Keratinocyte (primary cell): ENCODE results near the gene LAPTM5. TPM values are rescaled to one million over a fixed set of nuclear protein-coding genes. Genes with fewer than 3 reads are reported as not detected.
A peak's percentile ranks its signal among the peaks of the same experiment; 100 is the strongest.

Source experiments
- DNase-seq: peaks from one replicate; pipeline ENCODE4 v3.0.0-alpha.2; 2011; ENCODE audit warnings: low read depth, missing footprints, low spot score
- FAIRE-seq: peaks from 2 replicates; lab custom pipeline; 2011; peaks lifted over from hg19 to GRCh38; lab: Jason Lieb, UNC
- H2AFZ ChIP-seq: 2 replicates; pipeline ENCODE4 v1.6.0; 2012; ENCODE audit warnings: low read length, control low read depth, inconsistent platforms; ENCODE audit not compliant: control insufficient read depth
- H3K27ac ChIP-seq: 2 replicates; pipeline ENCODE4 v1.5.1; 2011; ENCODE audit warnings: low read length; ENCODE audit not compliant: control insufficient read depth, insufficient read depth
- H3K27me3 ChIP-seq: 3 replicates; pipeline ENCODE4 v1.6.0; 2011; ENCODE audit warnings: low read length; ENCODE audit not compliant: control insufficient read depth, insufficient read depth; ENCODE audit errors: extremely low read depth
- H3K36me3 ChIP-seq, 2 experiments: 2 replicates in 1 of 2; 3 replicates in 1 of 2; pipeline ENCODE4 v1.5.1; 2011; ENCODE audit warnings: low read length in 2 of 2, mild to moderate bottlenecking in 1 of 2; ENCODE audit not compliant: control insufficient read depth in 2 of 2, insufficient read depth in 2 of 2; ENCODE audit errors: extremely low read depth in 1 of 2
- H3K4me1 ChIP-seq: 3 replicates; pipeline ENCODE4 v1.5.1; 2011; ENCODE audit warnings: low read length; ENCODE audit not compliant: control insufficient read depth, insufficient read depth; ENCODE audit errors: extremely low read depth
- H3K4me2 ChIP-seq: 3 replicates; pipeline ENCODE4 v1.6.0; 2011; ENCODE audit warnings: low read depth, low read length; ENCODE audit not compliant: control insufficient read depth, insufficient read depth; ENCODE audit errors: extremely low read depth
- H3K4me3 ChIP-seq, 3 experiments: fragments of 200-600 bp in 1 of 3; sonication (generic) in 1 of 3; 2 replicates in 2 of 3; 3 replicates in 1 of 3; pipeline ENCODE4 v1.5.1; 2011 to 2016; ENCODE audit warnings: low read length in 3 of 3, mild to moderate bottlenecking in 3 of 3, control low read depth in 2 of 3, inconsistent platforms in 1 of 3, low read depth in 1 of 3, mixed read lengths in 1 of 3, mixed run types in 1 of 3, moderate library complexity in 1 of 3; ENCODE audit not compliant: control insufficient read depth in 2 of 3, insufficient read depth in 2 of 3; ENCODE audit errors: extremely low read depth in 1 of 3
- H3K79me2 ChIP-seq: 2 replicates; pipeline ENCODE4 v1.6.0; 2012; ENCODE audit warnings: low read length; ENCODE audit not compliant: control insufficient read depth, insufficient read depth
- H3K9ac ChIP-seq: 3 replicates; pipeline ENCODE4 v1.6.0; 2011; ENCODE audit warnings: low read length; ENCODE audit not compliant: control insufficient read depth, insufficient read depth; ENCODE audit errors: extremely low read depth
- H3K9me1 ChIP-seq: 3 replicates; pipeline ENCODE4 v1.6.0; 2011; ENCODE audit warnings: low read length; ENCODE audit not compliant: control insufficient read depth, insufficient read depth; ENCODE audit errors: extremely low read depth
- H3K9me3 ChIP-seq: 2 replicates; pipeline ENCODE4 v1.5.1; 2012; ENCODE audit warnings: low read depth, low read length; ENCODE audit not compliant: control insufficient read depth
- H4K20me1 ChIP-seq: 3 replicates; pipeline ENCODE4 v1.6.0; 2011; ENCODE audit warnings: low read length; ENCODE audit not compliant: control insufficient read depth, insufficient read depth; ENCODE audit errors: extremely low read depth
- EZH2 ChIP-seq: IDR thresholded peaks from one replicate; pipeline ENCODE4 v1.6.1; 2012; ENCODE audit warnings: inconsistent platforms, mild to moderate bottlenecking, low read length, moderate library complexity
- dilution Hi-C: fragments of 300-500 bp; cut with MboI; formaldehyde crosslinking; loops from one replicate; pipeline ENCODE4 v1.7.0; 2020; ENCODE audit warnings: low sequenced_read_pairs; ENCODE audit not compliant: extremely low pct_ligation_motif_present
- polyA plus RNA-seq, 5 experiments: library from polyadenylated mRNA; depleted of rRNA in 3 of 5; stranded (reverse) in 3 of 5; stranded (forward) in 1 of 5; unstranded in 1 of 5; fragments of >200 nt; gene quantifications; 1 replicate in 1 of 5; 2 replicates in 3 of 5; 3 replicates in 1 of 5; pipeline versions ENCODE4 v1.2.1 to v1.2.3, GENCODE V29; 2011 to 2012; ENCODE audit warnings: missing spikeins in 2 of 5, low read depth in 1 of 5, low replicate concordance in 1 of 5
- TF ChIP-seq, protein P1 (sequence below), 3 experiments: IDR thresholded peaks in 1 of 3; conservative IDR thresholded peaks in 1 of 3; optimal IDR thresholded peaks in 1 of 3; 2 replicates in 2 of 3; 3 replicates in 1 of 3; pipeline versions ENCODE3 to v1.5.1; 2011; ENCODE audit warnings: low read length in 3 of 3, mild to moderate bottlenecking in 3 of 3, moderate library complexity in 2 of 3, control low read depth in 1 of 3, inconsistent platforms in 1 of 3; ENCODE audit not compliant: insufficient read depth in 2 of 3; ENCODE audit errors: extremely low read depth in 1 of 3

Gene LAPTM5
- polyA plus RNA-seq, 1 donor (not counting 4 experiments of a cell fraction or from before 2014, with no cell fraction given), result 0.18 TPM

DNA sequence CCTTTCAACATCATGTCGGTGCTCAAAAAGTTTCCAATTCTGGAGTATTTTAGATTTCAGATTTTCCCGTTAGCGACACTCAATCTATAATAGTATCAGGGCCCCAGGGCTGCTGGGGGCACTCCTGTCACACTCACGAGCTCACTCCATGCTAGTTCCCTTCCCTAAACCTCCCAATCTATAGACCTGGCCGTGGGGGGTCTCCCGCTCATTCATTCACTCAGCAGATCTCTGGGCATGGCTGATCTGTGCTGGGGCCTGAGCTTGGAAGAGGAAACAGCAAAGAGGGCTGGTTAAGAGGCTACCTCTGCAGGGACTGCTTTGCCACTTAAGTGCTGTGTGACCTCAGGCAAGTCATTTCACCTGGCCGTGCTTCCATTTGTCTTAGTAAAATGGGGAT is 46.8 kb upstream of the LAPTM5 start:
- DNase-seq (no peak), FAIRE-seq (no peak)
- no peak for TF ChIP-seq EZH2
- TF ChIP-seq, protein P1, sequence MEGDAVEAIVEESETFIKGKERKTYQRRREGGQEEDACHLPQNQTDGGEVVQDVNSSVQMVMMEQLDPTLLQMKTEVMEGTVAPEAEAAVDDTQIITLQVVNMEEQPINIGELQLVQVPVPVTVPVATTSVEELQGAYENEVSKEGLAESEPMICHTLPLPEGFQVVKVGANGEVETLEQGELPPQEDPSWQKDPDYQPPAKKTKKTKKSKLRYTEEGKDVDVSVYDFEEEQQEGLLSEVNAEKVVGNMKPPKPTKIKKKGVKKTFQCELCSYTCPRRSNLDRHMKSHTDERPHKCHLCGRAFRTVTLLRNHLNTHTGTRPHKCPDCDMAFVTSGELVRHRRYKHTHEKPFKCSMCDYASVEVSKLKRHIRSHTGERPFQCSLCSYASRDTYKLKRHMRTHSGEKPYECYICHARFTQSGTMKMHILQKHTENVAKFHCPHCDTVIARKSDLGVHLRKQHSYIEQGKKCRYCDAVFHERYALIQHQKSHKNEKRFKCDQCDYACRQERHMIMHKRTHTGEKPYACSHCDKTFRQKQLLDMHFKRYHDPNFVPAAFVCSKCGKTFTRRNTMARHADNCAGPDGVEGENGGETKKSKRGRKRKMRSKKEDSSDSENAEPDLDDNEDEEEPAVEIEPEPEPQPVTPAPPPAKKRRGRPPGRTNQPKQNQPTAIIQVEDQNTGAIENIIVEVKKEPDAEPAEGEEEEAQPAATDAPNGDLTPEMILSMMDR (optimal IDR thresholded peaks at IDR 0.05 in 1 of 3, IDR thresholded peaks at IDR 0.05 in 1 of 3, conservative IDR thresholded peaks at IDR 0.05 in 1 of 3; ENCODE audit: extremely low read depth in 1 of 3, insufficient read depth in 2 of 3, low read length in 3 of 3), result no peak
- no peak overlapping the region for H3K27ac ChIP-seq
- no peak overlapping the region for H3K4me2 ChIP-seq
- no peaks in the 10 kb centered on the region for H3K36me3 ChIP-seq
- peaks cover 6% of the 10 kb centered on the region for H3K4me1 ChIP-seq
- peaks cover 30% of the 10 kb centered on the region for H3K27me3 ChIP-seq
- H3K4me3 ChIP-seq, result no peak overlapping the region
- H4K20me1 ChIP-seq, result no peaks in the 10 kb centered on the region
- dilution Hi-C loops, result loop anchor here (25.0 kb wide), 1 partner anchor 108 kb away; the partner anchor contains the start of gene SDC3
- no peak overlapping the region for H2AFZ ChIP-seq
- H3K9ac ChIP-seq, result no peak overlapping the region
- H3K9me3 ChIP-seq, result no peaks in the 10 kb centered on the region
- H3K79me2 ChIP-seq, result no peaks in the 10 kb centered on the region
- no peaks in the 10 kb centered on the region for H3K9me1 ChIP-seq

DNA sequence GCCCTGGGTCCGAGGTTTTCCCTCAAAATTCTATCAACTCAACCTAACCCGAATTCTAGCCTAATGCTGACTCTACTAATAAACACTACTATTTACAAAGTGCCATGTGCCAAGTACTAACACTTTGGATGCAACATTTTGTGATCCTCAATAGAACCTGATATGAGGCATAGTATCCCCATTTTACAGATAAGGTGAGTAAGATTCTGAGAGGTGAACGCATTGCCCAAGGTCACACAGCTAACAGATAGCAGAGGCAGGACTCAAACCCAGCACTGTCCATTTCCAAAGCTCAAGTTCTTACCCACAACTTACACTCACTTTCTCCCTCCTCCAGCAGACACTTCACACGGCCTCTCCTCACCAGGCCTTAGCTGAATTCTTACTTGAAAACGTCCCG is 46.0 kb upstream of the LAPTM5 start:
- peaks cover 30% of the 10 kb centered on the region for H3K27me3 ChIP-seq
- dilution Hi-C loops, result loop anchor here (25.0 kb wide), 1 partner anchor 109 kb away; the partner anchor contains the start of gene SDC3
- FAIRE-seq (peak; percentile 57), DNase-seq (no peak)
- no peak overlapping the region for H2AFZ ChIP-seq
- H3K9ac ChIP-seq, result no peak overlapping the region
- H3K9me3 ChIP-seq, result no peaks in the 10 kb centered on the region
- no peak overlapping the region for H3K4me2 ChIP-seq
- H3K79me2 ChIP-seq, result no peaks in the 10 kb centered on the region
- no peak overlapping the region for H3K4me3 ChIP-seq
- no peak overlapping the region for H3K27ac ChIP-seq
- TF ChIP-seq, protein P1 (optimal IDR thresholded peaks at IDR 0.05 in 1 of 3, IDR thresholded peaks at IDR 0.05 in 1 of 3, conservative IDR thresholded peaks at IDR 0.05 in 1 of 3; ENCODE audit: extremely low read depth in 1 of 3, insufficient read depth in 2 of 3, low read length in 3 of 3), result no peak
- TF ChIP-seq EZH2, result no peak
- no peaks in the 10 kb centered on the region for H3K9me1 ChIP-seq
- peaks cover 5% of the 10 kb centered on the region for H3K4me1 ChIP-seq
- no peaks in the 10 kb centered on the region for H4K20me1 ChIP-seq
- H3K36me3 ChIP-seq, result no peaks in the 10 kb centered on the region
